Suppressor macrophage (primary cell): Measurements from ENCODE around the gene VPREB1.
"Not testable (repeated sequence)": the region's sequence is repeated elsewhere in the genome, so short reads cannot be mapped to it uniquely, and the experiment has no call there.

Source experiments
- DNase-seq, 4 experiments: peaks; one replicate each; pipeline ENCODE4 v3.0.0-alpha.2; 2020 to 2022

VPREB1 gene

DNA sequence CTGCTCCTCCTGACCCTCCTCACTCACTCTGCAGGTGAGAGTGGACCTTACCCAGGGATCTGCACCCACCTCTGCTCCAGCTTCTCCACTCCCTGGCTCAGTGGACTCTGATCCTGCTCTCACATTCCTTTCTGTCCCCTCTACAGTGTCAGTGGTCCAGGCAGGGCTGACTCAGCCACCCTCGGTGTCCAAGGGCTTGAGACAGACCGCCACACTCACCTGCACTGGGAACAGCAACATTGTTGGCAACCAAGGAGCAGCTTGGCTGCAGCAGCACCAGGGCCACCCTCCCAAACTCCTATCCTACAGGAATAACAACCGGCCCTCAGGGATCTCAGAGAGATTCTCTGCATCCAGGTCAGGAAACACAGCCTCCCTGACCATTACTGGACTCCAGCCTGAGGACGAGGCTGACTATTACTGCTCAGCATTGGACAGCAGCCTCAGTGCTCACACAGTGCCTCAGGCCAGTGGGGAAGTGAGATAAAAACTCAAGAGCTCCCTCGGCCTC is 29.7 kb upstream of the VPREB1 start:
- DNase-seq, result no peak

DNA sequence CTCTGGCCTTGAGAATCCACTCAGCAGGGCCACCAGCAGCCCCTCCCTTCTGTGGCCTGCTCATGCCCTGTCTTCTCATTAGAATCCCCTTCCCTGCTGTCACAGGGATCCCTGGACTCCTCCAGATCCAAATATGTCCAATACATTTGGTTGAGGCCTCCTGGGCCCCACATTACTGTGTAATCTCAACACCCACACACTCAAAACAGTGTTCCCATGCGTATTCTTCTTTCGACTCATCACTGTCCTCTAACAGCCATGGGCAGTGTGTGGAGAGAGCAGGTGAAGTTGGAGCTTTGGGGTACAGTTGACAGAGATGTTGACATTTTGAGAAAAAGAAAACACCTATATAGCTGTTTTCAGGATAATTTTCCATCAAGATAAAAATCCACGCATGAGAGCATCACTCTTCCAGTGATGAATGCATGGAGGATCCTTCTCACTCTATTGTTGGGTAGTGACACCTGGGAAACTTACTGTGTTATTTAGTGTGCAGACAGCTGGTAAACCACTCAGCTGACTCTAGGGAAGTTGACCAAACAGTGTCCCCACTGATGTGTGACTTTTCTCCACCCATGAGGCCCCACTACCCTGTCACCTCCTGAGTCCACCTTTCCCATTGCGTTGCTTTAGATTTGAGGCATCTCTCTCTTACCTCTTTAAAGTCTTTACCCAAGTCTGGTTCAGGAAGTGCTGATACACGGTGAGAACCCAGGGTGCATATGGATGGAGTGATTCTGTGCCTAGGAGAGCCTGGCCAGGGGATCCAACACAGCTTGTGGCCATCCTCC is 28.7 kb upstream of the VPREB1 start:
- no peak for DNase-seq

DNA sequence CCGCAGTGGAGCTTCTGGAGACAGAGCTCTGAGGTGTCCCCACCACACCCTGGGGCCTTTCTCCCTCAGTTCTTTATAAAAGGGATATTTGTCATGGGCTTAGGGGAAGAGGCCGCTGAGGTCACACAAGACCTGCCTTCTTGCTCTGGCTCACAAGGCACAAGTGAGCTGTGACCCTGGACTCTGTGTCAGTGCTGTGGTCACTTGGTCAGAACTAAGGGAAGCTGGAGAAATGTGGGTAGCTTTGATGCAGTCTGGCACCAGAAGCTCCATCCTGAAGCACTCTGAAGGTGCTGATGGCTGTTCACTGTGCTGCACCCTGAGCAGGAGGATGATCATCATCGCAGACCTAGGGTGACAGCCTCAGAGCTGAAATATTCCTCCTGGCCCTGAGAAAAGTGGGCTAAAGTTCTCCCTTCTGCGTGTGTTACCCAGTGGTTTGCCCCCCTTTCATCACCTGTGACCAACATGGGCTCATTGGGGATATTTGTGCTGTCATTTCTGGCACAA is 28.1 kb upstream of the VPREB1 start:
- no peak for DNase-seq

DNA sequence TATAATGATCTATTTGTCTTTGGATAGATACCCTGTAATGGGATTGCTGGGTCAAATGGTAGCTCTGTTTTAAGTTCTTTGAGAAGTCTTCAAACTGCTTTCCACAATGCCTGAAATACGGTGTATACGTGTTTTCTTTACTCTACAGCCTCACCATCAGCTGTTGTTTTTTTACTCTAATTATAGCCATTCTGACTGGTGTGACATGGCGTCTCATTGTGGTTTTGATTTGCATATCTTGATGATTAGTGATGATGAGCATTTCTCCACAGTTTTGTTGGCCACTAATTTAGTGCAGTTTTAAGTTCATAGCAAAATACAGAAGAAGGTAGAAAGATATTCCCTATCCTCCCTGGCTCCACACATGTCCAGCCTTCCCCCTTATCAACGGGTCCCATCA is 26.3 kb upstream of the VPREB1 start:
- no peak for DNase-seq

DNA sequence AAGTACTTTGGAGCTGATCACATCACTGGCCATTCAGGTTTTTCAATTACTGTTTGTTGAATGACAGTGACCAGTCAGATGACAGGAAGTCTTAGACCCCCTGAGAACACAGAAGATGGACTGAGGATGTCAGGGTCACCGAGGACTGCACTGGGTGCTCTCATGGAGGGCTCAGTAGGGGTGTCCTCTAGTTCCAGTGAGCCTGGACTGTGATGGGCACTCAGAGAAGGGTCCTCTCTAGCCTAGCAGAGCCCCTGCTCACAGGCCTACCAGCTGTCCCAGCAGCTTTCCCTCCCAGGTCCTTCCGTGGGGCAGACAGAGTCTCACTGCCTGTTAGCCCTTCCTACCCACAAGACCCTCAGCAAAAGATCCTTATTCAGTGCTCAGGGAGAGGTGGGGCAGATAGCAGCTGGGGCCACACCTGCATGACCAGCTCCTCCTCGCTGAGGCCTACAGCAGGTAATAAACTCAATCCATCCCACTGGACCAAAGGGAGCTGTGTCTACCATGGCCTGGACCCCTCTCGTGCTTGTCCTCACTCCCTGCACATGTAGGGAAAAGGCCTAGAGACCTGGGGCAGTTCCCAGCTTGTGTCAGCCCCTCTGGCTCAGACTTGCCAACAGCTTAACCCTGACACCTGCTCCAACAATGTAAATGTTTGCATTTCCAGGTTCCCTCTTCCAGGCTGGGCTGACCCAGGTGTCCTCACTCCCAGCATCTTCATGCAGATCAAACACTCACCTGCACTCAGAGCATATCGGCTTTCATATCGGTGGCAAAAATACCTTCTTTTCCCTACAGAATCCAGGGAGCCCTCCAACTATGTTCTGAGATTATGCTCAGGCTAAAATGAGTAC is 25.2 kb upstream of the VPREB1 start:
- DNase-seq, result no peak

DNA sequence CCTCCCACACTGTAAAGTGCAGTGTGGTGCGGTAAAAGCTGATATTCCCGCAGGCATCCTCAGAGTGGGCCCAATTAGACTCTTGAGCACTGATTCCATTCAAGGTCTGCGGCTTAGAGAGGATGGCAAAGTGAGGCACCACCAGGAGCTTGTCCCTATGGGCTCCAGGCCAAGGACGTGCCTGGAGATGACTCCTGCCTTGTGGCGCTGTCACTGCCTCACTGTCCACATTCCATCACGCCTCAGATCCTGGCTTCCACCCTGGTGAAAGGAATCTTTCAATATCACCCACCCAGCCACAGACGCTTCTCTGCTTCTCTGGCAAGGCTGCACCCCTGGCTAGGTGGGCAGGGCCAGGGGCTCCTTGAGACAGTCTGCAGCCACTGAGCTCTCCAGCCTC is 23.5 kb upstream of the VPREB1 start:
- DNase-seq, result not testable (repeated sequence)

DNA sequence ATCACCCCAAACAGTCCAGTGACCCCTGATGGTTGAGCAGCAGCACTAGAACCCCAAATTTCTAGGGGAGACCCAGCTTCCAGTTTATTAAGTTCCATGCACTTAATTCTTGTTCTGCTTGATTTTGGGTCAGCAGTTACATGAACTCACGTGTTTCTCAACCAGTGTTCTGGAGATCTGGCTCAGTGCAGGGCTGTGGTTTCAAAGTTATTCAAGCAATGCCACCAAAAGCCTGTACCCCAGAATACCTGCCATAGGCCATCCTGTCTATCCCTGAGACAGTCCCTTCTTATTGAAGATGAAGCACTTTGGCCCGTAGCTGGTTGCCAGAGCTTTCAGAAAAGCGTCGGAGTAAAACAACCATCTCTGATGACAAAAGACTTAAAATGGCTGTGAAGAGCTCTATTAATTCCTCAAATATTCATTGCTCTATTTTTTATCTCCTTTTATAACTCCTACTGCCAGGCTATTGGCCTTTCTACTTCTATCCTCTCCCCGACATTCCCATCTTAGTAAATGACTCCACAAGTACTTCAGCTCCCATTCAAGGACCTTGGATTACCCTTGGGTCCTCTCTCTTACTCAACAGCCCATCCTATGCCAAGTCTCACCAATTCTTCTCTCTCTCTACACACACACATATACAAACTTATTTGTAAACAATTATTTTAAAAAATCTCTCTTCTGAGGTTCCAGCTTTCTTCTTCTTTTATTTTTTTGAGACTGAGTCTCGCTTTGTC is 18.0 kb upstream of the VPREB1 start:
- DNase-seq, result no peak

DNA sequence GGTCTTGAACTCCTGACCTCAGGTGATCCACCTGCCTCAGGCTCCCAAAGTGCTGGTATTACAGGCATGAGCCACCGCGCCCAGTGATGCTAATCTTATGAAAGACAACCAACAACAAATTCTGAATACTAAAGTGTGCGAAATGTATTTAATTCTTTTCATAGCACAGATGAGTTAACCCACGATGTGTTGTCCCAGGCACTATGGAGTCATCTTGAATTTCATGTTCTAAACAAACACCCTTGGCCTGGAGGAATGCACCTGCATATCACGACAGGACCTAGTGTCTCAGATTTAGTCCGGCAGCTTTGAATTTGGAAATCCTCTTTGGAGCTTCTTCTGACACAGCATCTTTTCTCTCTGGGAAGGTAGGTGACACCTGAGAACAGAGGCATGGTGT is 16.2 kb upstream of the VPREB1 start:
- no peak for DNase-seq

DNA sequence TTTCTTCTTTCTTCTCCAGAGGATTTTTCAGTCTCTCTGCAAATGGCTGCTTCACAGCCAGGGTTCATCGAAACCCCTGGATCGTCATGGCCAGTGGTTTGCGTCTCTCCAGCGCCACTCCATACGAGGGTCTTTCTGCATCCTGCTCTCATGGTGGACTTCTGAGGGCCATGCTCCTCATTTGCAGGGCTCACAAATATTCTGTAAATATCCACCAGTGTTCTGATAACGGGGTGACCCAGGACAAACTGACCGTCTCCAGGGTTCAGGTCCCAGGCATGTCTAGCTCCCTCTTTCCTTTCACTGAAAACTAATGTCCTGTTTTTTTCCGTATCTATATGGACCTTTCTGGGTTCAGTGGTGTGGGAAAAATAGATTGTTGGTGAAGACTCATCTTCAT is 15.7 kb upstream of the VPREB1 start:
- no peak for DNase-seq

DNA sequence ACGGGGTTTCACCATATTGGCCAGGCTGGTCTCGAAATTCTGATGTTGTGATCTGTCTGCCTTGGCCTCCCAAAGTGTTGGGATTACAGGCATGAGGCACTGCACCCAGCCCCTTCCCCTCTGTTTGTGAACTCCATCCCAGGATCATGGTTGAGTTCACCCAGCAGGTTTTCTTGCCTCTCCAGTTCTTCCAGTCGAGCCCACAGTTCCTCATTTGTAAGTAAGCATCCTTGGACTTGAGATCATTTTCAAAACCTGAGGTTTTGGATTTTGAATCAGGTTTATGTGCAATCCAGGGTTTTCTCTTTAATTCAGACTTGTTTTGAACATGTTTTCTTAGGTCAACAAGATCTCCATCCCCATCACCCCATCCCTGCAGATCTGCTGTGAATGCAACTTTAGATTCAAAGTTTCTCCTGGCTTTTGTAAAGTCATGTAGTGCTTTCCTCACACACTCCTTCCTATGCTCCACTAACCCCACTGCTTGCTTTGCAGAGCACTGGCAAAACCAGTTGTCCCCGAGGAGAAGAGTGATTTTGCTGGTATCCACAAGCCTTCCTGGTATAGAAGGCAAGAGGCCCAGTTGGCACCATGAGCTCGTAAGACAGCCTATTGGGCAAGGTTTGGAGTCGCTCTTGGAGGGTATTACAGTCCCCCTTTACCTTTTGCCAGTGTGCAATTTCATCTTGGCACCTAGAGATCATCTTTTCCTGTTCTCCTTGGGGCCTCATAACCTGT is 14.7 kb upstream of the VPREB1 start:
- DNase-seq, result no peak

DNA sequence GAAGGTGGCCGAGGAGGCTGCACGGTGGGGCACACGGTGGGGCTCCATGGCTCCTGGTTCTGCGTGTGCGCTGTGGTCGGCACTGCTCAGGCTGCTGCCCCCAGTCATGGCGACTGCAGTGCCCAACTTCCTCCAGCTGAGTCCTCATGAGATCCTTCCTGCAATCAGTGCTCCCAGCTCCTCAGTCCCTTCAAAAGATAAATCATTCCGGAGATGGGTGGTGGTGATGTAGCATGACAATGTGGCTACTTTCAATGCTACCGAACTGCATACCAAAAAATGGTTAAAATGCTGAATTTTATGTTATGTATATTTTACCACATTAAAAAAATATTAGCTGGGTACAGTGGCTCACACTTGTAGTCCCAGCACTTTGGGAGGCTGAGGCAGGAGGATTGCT is 14.1 kb upstream of the VPREB1 start:
- no peak for DNase-seq

DNA sequence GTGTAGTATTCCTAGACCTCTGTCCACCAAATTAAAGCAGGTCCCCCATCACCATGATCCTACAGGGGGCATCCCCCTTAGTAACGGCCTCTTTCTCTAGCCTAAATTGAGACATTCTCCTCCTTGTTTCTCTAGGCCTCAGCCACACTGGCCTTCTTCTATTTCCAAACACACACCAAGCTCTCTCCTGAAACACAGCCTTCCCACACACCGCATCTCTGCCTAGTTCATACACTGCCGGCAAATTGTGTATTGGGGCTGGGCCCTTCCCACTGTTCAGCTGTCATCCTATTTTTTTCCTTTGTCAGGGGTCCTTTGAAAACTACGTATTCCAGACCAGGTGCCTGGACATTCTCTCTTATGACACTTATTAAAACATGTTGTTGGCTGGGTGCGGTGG is 11.5 kb upstream of the VPREB1 start:
- DNase-seq, result no peak

DNA sequence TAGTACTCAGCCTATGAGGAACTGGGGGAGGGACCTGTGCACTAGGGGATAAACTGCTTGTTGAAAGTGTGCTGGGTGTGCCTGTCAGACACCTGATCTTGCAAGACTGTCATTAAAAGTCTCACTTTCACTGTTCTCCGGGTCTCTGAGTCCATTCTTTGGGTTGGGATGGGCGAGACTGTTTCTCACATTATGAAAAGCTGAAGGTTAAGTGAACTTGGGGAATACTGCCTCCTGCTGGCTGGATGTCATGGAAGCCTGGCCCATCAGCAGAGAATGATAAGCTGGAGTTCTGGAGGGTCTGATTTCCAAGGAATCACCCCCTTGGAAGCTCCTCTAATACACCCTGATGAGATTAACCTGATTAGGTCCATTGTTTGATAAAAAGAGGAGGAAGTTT is 9.0 kb upstream of the VPREB1 start:
- DNase-seq, result peak; percentile 55 to 75 (median 70)

DNA sequence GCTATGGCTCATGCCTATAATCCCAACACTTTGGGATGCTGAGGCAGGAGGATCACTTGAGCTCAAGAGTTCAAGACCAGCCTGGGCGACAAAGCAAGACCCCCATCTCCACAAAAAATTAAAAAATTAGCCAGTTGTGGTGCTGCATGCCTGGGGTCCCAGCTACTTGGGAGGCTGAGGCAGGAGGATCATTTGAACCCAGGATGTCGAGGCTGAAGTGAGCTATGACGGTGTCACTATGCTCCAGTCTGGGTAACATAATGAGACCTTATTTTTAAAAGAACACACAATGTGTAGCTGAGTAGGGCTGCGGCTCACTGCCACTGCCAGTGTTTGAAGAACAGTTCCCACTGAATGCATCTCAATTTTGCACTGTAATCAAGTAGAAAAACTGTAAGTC is 7.1 kb upstream of the VPREB1 start:
- DNase-seq, result no peak

DNA sequence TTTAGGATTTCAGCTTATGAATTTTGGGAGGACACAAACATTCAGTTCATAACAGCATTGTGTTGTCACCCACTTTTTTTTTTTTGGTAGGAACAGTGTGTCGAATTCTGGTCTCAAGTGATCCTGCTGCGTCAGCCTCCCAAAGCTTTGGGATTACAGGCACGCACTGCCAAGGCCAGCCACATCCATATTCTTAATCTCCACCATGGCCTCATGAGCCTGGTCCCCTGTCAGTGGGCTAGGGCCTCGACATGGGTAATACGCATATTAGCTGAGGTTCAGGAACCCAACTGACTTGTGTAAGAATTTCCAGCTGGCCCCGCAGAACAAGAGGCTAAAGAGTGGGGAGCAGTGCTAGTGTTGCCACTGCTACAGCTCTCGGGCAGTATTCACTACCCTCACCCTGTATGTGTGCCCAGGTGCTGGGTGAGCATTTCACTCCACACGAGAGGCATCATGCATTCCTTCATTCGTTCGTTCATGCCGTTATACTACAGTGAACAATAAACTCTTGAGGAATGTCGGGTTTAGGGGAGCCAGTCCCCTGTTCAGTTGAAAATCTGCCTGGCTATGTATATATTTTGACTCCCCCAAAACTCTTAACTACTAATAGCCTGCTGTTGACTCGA is 5.2 kb upstream of the VPREB1 start:
- DNase-seq, result no peak

DNA sequence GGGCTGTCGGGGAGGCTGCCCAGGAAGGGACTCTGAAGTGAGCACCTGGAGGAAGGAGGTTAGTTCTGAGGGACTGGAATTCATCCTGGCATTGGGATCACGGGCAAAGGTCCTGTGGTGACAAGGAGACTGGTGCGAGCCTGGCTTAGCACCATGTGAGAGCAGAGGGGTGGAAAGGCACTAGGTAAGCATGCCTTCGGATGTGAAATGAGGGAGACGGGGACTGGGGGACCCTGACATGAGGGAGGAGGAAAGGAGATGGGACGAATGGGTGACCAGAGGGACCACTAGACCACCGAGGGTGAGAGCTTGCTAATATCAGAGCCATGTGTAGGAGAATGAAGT is 3.1 kb upstream of the VPREB1 start:
- no peak for DNase-seq

DNA sequence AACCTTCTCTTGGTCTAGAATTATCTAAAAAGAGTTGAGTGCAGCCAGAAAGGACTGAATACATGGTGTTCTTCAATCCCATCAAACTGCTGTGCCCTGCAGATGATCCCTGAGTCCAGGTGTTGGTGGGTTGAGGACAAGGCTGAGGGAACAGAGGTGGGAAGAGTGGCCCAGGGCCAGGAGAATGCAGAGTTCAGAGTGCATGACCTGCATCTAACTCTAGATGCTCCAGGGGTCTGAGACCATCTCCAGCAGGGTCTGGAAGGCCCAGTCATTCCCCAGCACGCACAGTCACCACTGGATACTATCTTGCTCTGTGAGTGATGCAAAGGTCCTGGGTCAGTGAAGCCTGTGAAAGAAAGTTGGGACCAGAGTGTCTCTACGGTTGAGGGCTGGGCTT is 2.1 kb upstream of the VPREB1 start:
- no peak for DNase-seq

DNA sequence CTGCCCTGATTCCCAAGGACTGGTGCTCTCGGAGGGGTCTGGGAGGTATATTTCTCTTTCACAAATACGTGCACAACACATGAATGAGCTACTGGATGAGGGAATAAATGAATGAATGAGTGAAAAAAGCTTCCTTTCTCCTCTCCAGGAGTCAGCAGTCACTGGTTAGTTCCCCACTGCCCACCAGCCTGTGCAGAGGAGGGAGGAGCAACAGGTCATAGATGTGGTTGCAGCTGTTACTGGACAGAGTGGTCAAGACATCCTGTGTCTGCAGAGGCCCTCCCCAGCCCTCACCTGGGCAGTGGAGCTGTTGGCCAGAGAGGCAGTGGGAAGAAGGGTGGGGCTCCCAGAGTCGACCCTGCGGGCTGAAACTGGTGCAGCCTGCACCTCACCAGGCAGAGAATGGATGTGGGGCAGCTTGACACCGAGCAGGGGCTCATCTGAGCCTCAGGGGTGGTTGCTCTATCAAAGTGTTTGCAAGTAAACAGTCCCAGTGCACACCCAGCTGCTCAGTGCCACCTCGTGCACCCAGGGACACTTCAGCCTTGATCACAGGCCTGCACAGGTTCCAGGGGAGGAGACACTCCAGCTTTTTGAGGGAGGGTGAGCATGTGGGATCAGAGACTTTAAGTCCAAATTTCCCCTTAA is 1.4 kb upstream of the VPREB1 start:
- no peak for DNase-seq

DNA sequence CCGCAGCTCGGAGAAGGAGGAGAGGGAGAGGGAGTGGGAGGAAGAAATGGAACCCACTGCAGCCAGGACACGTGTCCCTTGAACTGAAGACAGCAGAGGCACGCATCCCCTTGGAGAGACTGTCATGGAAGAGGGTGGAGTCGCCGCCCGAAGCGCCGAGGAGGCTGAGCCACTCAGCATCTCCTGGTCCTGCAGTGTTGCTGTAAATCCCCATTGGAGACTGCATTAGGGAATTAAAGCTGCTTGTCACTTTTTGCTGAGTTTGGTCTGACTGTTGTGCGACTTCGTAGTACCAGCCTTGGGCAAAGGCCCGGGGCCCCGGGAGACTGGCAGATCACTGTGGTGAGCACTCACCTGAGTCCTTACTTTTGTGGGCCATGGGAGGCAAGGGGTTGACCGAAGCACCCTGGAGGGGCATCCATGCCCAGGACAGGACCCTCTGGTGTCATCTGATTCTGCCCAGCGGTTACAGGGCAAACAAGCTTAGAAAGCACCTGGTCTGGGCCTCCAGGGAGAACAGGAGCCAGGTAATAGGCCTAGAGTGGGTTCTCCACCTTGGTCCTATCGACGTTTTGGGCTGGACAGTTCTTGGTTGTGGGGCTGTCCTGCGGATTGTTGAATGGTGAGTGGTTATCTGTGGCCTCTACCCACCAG is 797 bp downstream of the VPREB1 start:
- no peak for DNase-seq

DNA sequence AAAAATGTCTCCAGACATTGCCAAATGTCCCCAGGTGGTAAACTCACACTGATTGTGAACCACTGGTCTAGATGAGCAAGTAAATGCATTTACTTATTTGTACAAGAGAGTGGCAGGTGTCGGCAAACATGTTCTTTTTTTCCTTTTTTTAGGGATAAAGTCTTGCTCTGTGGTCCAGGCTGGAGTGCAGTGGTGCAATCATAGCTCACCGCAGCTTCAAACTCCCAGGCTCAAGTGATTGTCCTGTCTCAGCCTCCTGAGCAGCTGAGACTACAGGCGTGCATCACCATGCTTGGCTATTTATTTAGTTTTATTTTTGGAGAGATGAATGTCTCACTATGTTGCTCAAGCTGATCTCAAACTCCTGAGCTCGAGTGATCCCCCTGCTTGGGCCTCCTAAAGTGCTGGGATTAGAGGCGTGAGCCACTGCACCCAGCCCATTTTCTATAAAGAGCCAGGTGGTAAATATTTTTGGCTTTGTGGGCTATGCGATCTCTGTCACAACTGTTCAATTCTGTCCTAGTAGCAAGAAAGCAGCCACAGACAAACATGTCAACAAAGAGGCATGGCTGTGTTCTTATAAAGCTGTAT is 1.4 kb downstream of the VPREB1 start:
- DNase-seq, result no peak
